AG10803 (cell line): ENCODE data around the gene LRRC15.

Experiments used
- DNase-seq: peaks from one replicate; pipeline ENCODE4 v3.0.0; 2010; ENCODE audit warnings: low read depth
- H3K4me3 ChIP-seq: 2 replicates; pipeline ENCODE4 v1.5.1; 2011; ENCODE audit warnings: mild to moderate bottlenecking, low read length, control low read depth
- TF ChIP-seq, protein P1 (sequence below): conservative IDR thresholded peaks from 2 replicates; pipeline ENCODE4 v1.5.1; 2011; ENCODE audit warnings: mild to moderate bottlenecking, low read length, control low read depth, inconsistent platforms

The LRRC15 gene

DNA sequence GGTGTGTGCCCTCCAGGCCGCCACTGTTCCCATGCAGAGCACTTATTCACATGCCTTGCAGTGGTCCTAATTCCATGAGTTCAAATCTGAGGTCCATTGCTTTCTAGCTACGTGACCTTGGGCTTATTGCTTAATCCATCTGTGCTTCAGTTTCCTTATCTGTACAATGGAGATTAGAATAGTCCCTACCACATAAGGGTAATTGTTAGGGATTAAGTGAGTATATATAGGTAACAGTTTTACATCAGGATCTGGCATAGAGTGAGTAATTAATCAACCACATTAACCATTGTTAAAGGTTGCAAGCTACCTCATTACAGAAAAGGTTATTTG lies 26.0 kb downstream of the LRRC15 start:
- DNase-seq = no peak
- H3K4me3 ChIP-seq = no peak overlapping the region

DNA sequence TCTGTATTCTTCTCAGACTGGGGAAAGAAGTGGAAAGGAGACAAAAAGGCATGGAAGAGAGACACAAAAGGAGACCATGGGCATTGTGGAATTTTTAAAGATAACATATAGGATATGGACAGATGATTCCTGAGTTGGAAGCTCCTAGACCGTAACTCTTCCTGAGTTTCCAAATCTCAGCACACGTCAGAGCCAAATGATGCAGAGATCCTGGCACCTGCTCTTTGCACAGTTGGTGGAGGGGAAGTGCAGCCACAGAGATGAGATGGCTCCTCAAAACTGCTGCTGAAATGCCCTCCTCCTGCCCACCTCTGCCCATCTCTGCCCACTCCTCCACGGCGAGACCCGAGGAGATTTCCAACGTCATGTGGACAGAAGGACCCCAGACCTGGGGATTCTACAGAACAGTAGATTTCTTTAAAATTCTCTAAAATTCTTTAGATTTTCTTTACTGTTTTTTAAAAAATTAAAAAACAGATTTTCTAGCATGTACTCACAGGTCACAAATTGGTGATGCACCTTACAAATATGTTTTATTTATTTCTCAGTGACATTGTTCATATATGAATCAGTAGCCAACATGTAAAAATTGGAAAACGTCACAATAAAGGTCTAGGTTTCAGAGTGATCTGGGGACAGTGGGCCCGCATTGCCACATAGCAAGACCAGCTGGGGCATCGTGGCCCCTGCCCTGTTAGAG lies 26.5 kb downstream of the LRRC15 start:
- H3K4me3 ChIP-seq = no peak overlapping the region
- DNase-seq = no peak
- TF ChIP-seq, protein P1, sequence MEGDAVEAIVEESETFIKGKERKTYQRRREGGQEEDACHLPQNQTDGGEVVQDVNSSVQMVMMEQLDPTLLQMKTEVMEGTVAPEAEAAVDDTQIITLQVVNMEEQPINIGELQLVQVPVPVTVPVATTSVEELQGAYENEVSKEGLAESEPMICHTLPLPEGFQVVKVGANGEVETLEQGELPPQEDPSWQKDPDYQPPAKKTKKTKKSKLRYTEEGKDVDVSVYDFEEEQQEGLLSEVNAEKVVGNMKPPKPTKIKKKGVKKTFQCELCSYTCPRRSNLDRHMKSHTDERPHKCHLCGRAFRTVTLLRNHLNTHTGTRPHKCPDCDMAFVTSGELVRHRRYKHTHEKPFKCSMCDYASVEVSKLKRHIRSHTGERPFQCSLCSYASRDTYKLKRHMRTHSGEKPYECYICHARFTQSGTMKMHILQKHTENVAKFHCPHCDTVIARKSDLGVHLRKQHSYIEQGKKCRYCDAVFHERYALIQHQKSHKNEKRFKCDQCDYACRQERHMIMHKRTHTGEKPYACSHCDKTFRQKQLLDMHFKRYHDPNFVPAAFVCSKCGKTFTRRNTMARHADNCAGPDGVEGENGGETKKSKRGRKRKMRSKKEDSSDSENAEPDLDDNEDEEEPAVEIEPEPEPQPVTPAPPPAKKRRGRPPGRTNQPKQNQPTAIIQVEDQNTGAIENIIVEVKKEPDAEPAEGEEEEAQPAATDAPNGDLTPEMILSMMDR = no peak

More for the DNA sequence above, 26.0 kb downstream of the LRRC15 start:
- TF ChIP-seq, protein P1 = no peak

DNA sequence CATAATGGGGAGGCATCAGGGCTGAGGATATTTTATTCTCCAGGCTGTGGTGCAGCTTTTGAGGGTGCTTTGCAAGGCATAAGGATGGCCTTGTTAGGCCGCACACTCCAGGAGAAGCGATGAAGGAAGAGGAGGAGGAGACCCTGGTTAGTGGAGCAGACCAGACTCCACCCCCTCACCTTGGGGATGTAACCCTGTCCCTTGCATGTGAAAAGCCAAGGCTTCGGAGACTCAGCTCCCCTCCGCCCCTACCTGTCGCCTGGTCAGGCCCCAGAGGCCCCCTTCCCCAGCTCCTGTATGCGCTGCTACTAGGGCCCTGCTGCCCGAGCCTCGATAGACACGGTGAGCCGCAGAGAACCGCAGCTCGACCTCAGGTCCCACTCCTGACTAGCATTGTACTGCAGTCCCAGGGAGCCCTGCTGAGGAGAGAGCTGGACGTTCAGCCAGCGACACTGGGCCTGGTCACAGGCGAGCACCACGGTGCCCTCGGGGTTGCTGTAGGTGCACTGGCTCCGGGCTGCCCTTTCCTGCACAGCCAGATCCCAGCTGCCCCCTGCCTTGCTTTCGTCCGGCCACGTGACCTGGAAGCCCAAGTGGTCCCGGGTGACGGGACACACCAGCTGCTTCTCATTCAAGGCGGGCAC lies 28.7 kb downstream of the LRRC15 start:
- no peak for DNase-seq
- TF ChIP-seq, protein P1 = no peak
- H3K4me3 ChIP-seq = no peak overlapping the region

DNA sequence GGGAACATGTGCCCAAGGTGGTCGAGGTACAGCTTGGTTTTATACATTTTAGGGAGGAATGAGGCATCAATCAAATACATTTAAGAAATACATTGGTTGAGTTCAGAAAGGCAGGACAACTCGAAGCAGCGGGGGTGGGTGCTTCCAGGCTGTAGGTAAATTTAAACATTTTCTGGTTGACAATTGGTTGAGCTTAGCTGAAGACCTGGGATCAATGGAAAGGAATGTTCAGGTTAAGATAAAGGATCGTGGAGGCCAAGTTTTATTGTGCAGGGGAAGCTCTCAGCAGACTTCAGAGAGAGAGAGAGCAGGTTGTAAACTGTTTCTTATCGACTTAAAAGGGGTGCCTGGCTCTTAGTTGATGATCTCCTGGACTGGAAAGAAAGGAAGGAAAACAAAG lies 29.7 kb downstream of the LRRC15 start:
- H3K4me3 ChIP-seq = no peak overlapping the region
- no peak for DNase-seq
- TF ChIP-seq, protein P1 = no peak

DNA sequence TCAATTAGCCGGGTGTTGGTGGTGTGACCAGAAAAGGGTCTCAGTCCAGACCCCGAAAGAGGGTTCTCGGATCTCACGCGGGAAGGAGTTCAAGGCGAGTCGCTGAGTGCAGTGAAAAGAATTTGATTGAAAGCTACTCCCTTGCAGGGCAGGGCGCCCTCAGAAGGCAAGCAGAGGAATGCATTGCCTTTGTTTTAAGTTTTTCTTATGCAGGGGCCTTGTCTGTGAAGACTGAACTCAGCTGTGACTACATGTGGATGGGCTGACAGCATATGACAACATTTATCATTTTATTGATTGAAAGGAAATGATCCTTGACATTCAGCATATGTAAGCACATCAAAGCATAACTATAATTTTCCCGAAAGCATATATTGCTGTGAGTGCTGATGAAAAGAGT lies 30.2 kb downstream of the LRRC15 start:
- DNase-seq = no peak
- TF ChIP-seq, protein P1 = no peak; the same call in 1 of the 2 replicates
- H3K4me3 ChIP-seq = no peak overlapping the region

DNA sequence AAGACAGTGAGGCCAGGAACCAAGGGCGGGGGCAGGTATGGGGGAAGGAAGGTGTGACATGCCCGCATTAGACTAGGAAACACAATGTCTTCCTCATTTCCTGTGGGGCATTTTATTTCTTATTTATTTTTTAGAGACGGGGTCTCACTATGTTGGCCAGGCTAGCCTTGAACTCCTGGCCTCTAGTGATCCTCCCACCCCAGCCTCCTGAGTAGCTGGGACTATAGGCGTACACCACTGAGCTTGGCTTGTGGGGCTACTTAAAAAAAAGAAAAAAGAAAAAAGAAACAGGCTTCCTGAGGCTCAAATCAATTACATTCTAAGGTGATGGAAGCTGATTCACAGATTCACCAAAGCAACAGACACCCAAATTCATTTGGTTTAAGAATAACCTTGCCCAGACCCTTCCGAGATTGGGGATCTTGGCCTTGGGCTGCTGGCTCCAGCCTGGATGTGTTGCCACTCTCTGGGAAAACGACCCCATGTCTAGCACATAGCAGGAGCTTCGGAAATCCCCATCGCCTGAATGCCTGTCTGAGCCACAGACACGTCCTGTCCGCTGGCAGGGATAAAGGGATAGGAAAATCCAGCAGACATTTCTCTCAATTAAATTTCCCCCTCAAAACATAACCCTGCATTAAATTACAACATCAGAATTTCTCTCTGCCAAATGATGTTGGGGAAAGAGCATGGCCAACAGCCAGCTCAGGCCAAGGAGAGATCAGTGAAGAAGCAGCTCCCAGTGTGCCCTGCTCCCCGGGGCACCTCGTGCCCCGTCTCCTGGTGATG lies 31.4 kb downstream of the LRRC15 start:
- DNase-seq = peak; percentile 54
- no peak overlapping the region for H3K4me3 ChIP-seq
- TF ChIP-seq, protein P1 = no peak
